HG03066 (cell line): ENCODE data around the gene DNMT3L.
"Not testable (repeated sequence)": the region's sequence is repeated elsewhere in the genome, so short reads cannot be mapped to it uniquely, and the experiment has no call there.

Source experiments
- ATAC-seq: cut with Tn5 transposase; IDR thresholded peaks from one replicate; pipeline ENCODE4 v1.9.1; 2021; ENCODE audit warnings: low read depth; ENCODE audit not compliant: unreplicated experiment

Gene DNMT3L

GRCh38 chr21:44295646-44296045, 33.9 kb upstream of the DNMT3L start:
- no peak for ATAC-seq

GRCh38 chr21:44295163-44295573, 33.5 kb upstream of the DNMT3L start:
- ATAC-seq, result no peak

- ATAC-seq, result no peak
Observed at GRCh38 chr21:44294391-44295162, 32.9 kb upstream of the DNMT3L start.

- ATAC-seq, result no peak
Observed at GRCh38 chr21:44293551-44294231, 32.0 kb upstream of the DNMT3L start.

- no peak for ATAC-seq
Observed at GRCh38 chr21:44292812-44293195, 31.1 kb upstream of the DNMT3L start.

GRCh38 chr21:44291936-44292811, 30.5 kb upstream of the DNMT3L start:
- no peak for ATAC-seq

- no peak for ATAC-seq
Observed at GRCh38 chr21:44291078-44291935, 29.6 kb upstream of the DNMT3L start.

- no peak for ATAC-seq
Observed at GRCh38 chr21:44290327-44291077, 28.8 kb upstream of the DNMT3L start.

GRCh38 chr21:44289381-44290010, 27.8 kb upstream of the DNMT3L start:
- no peak for ATAC-seq

GRCh38 chr21:44288251-44289110, 26.8 kb upstream of the DNMT3L start:
- ATAC-seq, result no peak

- no peak for ATAC-seq
Observed at GRCh38 chr21:44286716-44287632, 25.3 kb upstream of the DNMT3L start.

GRCh38 chr21:44286086-44286715, 24.5 kb upstream of the DNMT3L start:
- no peak for ATAC-seq

- no peak for ATAC-seq
Observed at GRCh38 chr21:44285138-44285992, 23.7 kb upstream of the DNMT3L start, which contains the start of gene AIRE. Gene AIRE, plus strand, starts transcription at chr21:44285876. Its CDS starts 131 bp downstream, at chr21:44286007.

- ATAC-seq, result no peak
Observed at GRCh38 chr21:44283948-44284347, 22.3 kb upstream of the DNMT3L start.

GRCh38 chr21:44283211-44283785, 21.6 kb upstream of the DNMT3L start:
- ATAC-seq, result not testable (repeated sequence)
